DMS79 (cell line): ENCODE data around the gene SRCIN1.
"Not testable (repeated sequence)": the region's sequence is repeated elsewhere in the genome, so short reads cannot be mapped to it uniquely, and the experiment has no call there.

ENCODE experiments used
- DNase-seq: peaks from one replicate; lab custom pipeline; 2025; lab: John Stamatoyannopoulos, UW

Gene SRCIN1

GRCh38 chr17:38542286-38542685 lies 63.5 kb downstream of the SRCIN1 start:
- no peak for DNase-seq

GRCh38 chr17:38541281-38541680 lies 64.5 kb downstream of the SRCIN1 start:
- no peak for DNase-seq

- DNase-seq = no peak
Observed at GRCh38 chr17:38540514-38541045, 65.2 kb downstream of the SRCIN1 start.

DNA sequence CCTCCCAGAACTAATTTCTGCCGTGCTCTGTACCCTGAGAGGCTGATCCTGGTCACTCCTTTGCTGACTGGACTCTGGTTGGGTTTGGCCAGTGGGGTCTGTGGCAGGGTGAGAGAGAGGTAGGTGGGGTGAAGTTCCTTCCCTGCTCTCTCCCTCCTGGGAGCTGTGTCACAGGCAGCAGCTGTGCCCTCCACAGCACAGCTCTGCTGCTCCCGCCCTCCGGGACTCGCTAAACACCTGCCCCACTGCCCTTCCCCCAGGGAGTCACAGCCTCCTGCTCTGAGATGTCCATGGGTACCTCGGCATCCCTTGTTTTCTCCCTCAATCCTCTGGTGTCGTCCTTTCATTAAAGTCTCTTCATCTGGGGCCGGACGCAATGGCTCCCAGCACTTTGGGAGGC lies 66.4 kb downstream of the SRCIN1 start:
- no peak for DNase-seq

DNA sequence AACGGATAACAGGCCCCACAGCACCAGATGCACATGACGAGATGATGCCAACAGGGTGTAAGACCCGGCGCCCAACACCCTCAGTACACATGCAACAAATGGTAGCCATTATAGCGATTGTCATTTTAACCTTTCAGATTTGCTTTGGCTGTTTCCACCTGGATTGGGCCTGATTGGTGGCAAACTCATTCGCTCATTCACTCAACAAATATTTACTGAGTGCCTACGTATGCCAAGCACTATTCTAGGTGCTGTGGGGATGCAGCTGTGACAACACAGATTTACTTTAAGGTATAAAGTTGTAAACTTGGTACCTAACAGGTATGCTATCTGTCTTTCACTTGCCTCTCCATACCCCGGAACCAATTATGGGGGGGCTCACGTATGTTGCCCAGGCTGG lies 66.8 kb downstream of the SRCIN1 start:
- DNase-seq = no peak

- no peak for DNase-seq
Observed at GRCh38 chr17:38536661-38537060, 69.1 kb downstream of the SRCIN1 start.

DNA sequence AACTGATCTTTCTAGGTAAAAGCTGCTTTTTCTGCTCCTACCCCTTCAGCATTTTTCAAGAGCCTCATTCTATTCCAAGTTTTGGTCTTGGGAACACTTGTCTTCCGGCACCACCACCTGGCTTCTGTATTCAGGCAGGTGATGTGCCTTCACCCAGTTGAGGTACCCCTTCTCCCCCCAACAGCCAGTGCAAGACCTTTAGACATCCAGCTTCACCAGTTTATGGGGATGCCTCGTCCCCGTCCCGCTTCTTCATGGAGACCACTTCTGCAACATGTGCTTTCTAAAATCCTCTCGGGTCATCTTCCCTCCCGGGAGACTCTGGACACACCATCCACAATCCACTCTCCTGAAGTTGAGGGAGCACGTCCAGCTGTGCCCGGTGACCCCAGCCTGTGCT lies 69.9 kb downstream of the SRCIN1 start:
- DNase-seq = no peak

DNA sequence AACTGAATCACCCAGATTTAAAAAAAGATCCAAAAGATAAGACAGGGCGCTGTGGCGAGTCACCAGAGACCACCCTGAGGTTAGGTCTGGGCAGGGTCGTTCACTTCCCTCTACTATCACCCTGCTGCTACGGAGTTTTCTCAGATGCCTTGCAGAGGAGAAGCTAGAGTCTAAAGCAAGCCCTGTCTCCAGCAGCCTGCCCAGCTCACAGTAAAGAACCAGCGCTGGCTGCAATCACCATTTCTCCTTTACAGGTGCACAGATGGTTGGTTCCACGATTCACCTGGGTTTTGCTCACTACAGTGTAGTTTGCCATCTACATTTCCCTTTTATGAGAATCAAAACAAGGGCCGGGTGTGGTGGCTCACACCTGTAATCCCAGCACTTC lies 71.3 kb downstream of the SRCIN1 start:
- no peak for DNase-seq

DNA sequence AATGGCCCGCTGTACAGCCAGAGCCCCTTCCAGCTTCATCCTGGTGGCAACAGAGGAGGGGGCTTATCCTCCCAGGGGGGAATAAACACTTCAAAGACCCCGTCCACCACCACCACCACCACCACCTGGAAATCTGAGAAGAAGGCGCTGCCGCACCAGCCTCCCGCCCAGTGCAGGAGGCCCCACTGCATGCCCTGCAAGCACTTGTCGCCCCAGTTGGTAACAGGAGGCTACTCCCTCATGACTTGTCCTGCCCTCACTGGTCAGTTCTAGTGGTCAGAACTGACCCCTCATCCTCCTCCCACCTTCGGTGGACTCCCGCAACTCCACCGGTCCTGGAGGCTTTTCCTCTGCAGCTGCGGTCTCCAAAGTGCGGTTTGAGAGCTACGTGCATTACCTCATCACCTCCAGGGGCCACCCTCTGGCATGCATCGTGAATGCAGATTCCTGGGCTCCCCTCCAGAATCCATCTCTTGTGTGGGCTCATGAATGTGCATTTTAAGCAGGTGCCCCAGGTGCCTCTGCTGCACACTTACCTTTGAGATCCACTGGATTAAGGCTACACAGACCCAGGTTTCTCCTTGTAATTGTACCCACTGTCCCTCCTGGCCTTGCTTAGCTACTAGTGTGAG lies 71.8 kb downstream of the SRCIN1 start:
- DNase-seq = no peak

DNA sequence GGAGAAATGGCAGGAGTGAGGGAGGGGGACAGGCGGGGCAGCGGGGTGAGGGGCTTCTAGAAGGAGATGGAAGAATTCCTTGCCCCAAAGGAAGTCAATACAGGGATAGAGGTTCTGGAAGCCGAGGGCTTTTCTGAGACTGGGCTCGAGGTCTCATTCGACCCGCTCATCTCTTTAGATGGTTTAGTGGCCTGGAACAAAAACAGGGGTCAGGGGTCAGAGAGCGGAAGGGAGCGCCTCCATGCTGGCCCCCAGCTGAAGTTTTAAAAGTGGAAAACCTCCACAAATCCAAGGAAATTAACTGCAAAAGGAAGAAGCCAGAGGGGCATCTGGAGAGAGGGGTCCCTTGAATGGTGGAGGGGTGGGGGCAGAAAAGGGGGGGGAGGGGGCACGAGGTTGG lies 72.5 kb downstream of the SRCIN1 start:
- no peak for DNase-seq

- DNase-seq = no peak
Observed at GRCh38 chr17:38532451-38532850, 73.3 kb downstream of the SRCIN1 start.

DNA sequence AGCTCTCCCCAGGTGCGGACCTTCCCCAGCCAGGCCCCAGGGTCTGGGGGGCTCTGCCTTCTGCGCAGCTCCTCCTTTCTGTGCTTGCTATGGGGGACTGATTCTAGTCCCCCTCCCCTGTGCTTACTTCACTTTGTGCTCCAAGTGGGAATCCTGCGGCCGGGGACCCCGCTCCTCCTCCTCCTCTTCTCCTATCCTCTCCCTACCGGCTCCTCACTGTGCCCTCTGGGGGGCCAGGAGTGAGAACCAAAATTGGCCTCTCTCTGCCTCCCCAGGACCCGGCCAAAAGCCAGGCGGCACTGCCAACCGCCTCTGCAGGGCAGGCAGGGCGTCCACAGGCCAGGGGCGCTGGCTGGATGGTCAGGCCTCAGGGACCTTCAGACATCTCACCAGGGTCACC lies 74.0 kb downstream of the SRCIN1 start:
- not testable (repeated sequence) for DNase-seq

GRCh38 chr17:38530856-38531255 lies 74.9 kb downstream of the SRCIN1 start:
- DNase-seq = not testable (repeated sequence)

DNA sequence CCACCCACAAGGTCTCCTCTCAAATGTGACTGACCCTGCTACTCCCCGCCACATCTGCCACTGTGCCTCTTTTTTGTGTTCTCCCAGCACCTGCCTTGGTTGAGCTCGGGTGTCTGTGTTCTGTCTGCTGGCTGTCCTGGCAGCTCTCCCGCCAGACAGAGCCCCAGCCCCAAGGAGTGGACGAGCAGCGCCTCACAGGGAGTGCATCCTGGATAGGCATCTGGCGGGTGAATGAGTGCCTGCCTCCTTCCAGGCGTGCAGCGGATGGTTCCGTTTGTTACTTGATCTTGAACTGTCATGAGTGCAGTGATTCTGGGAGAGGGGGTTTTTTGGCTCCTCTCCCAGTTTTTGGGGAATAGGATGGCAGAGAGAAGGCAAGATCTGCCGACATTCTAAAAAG lies 77.6 kb downstream of the SRCIN1 start:
- DNase-seq = peak; percentile 30

- DNase-seq = not testable (repeated sequence)
Observed at GRCh38 chr17:38526526-38526925, 79.2 kb downstream of the SRCIN1 start.

DNA sequence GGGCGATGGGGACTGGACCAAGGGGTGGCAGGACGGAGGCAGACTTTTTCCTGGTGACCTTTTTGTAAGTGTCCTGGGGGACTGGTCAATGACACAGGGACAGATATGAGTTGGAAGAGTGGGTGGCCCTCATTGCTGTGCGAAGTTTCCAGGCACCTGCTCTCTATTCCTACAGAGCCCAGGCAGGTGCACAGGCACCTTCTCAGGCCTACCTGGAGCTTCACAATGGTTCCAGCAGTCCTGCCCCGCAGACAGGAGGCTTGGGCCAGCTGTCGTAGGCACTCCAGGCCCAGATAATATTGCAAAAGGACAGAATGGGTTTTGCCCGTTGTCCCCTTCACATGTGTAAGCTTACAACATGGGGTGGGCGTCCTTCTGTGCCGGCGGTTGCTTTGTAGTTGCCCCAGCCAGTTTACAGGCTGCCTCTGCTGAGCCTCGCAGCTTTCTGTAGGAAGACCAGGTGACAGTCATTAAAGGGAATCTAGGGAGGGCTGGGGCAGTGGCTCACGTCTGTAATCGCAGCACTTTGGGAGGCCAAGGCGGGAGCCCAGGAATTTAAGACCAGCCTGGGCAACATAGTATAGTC lies 93.2 kb downstream of the SRCIN1 start:
- no peak for DNase-seq

DNA sequence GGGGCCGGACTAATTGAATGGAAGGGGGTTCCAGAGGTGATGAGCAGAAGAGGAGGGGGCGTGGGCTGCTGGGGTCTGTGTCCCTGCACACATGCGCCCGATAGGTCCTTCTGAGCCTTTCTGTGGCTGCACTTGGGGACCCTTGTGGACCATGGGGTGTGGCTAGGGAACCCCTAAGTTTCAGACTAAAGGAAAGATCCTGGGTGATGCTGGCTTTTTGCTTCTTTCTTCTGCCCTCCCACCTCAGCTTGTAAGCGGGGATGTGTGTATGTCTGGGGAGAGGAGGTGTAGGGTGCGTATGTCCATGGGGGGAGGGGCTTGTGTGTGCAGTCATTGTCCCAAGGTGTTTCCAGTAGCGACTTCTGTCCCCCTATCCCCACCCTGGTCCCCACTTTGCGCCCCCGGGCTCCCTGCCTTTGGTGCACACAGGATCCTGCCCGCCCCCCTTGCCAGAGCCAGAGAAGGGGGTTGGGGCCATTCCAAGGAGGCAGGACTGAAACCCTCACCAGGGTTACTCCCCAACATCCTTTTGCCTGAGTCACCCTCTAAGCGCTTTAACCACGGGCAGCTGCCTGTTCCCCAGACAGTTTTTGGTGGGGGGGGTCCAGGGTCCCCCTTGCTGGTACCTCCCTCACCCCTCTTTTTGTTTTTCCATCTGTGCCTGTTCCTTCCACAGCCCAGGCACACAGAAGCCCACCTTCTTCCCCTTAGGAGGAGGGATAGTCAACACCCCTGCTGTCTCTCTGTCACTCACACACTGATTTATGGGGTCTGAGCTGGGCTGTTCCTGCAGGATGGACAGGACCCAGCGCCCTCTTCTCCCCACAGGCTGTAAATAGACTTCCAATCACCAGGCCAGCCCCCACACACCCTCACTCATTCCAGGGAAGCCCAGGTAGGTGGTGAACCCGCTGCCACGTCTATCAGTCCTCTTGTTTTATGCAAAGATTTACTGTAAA lies 94.3 kb downstream of the SRCIN1 start:
- DNase-seq = no peak

- DNase-seq = no peak
Observed at GRCh38 chr17:38510421-38511149, 95.2 kb downstream of the SRCIN1 start.

- DNase-seq = no peak
Observed at GRCh38 chr17:38509772-38510420, 95.9 kb downstream of the SRCIN1 start.

DNA sequence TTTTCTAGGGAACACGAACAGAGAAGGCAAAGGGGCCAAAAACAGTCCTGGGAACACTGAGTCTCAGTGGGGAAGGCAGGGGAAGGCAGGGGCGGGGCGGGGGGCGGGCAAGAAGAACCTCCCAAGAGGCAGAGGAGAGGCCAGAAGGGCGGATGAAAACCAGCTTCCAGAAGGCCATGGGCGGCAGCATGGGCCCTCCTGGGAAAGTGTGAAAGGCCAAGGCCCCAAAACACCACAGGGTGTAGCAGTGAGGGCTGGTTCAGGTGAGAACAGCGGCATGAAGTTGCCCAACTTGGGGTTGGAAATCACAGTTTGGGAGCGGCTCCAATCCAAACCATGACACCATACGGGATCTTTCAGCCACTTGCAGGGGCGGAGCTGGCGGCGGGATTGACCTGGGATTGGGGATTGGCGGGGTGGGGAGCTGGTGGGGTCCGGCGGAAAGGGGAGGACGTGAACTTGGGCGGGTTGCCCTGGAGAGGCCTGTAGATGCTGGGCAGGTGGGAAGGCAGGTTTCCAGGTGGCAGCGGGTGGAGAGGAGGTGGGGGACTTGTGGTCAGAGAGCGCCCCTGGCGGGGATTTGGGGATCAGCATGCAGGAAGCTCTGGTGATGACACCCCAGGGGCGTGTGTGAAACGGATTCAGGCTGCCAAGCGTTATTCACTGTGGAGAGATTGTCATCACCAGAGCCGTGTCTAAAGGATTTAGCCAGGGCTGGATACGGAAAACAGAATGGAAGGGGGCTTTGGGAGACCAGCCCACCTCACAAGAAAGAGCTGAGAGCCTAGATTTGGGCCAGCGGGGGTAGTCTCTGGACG lies 96.6 kb downstream of the SRCIN1 start:
- no peak for DNase-seq

GRCh38 chr17:38508570-38508950 lies 97.2 kb downstream of the SRCIN1 start:
- DNase-seq = no peak
